ENCODE measurements around the gene HACL1.

The HACL1 gene

GRCh38 chr3:15601399-15602145, at the start of gene HACL1, which contains the start of gene BTD:
HACL1 (minus strand) TSS chr3:15601569; CDS start chr3:15601463, 106 bp downstream.
BTD (plus strand) TSS chr3:15601745; CDS start chr3:15635440, 33,695 bp downstream.
- no peak for DNase-seq

GRCh38 chr3:15649858-15650257, 48.5 kb upstream of the HACL1 start:
- DNase-seq, result no peak

GRCh38 chr3:15649341-15649740, 48.0 kb upstream of the HACL1 start:
- no peak for DNase-seq

GRCh38 chr3:15647611-15648167, 46.3 kb upstream of the HACL1 start:
- no peak for DNase-seq

GRCh38 chr3:15646851-15647511, 45.6 kb upstream of the HACL1 start:
- no peak for DNase-seq

- DNase-seq, result no peak
These were observed 44.6 kb upstream of the HACL1 start for GRCh38 chr3:15645740-15646501.

- DNase-seq, result no peak
These were observed 43.9 kb upstream of the HACL1 start for GRCh38 chr3:15645246-15645645.

GRCh38 chr3:15638891-15639262, 37.5 kb upstream of the HACL1 start:
- DNase-seq, result no peak

GRCh38 chr3:15638193-15638890, 37.0 kb upstream of the HACL1 start:
- no peak for DNase-seq

- DNase-seq, result no peak
These were observed 36.0 kb upstream of the HACL1 start for GRCh38 chr3:15637131-15637951.

- DNase-seq, result no peak
These were observed 34.8 kb upstream of the HACL1 start for GRCh38 chr3:15636028-15636709.

GRCh38 chr3:15635121-15635661, 33.8 kb upstream of the HACL1 start:
- DNase-seq, result no peak

GRCh38 chr3:15634671-15635070, 33.3 kb upstream of the HACL1 start:
- DNase-seq, result no peak

- DNase-seq, result no peak
These were observed 32.6 kb upstream of the HACL1 start for GRCh38 chr3:15633766-15634598.

GRCh38 chr3:15633159-15633558, 31.8 kb upstream of the HACL1 start:
- DNase-seq, result peak; percentile 22

GRCh38 chr3:15632212-15632580, 30.8 kb upstream of the HACL1 start:
- DNase-seq, result no peak

GRCh38 chr3:15631426-15632211, 30.2 kb upstream of the HACL1 start:
- DNase-seq, result no peak

GRCh38 chr3:15630646-15631350, 29.4 kb upstream of the HACL1 start:
- no peak for DNase-seq
